ENCODE data around the gene BRD2. TPM values are rescaled to one million over a fixed set of nuclear protein-coding genes. Genes with fewer than 3 reads are reported as not detected.

The BRD2 gene
- total RNA-seq, 2 donors from 2014 or later, result 238 to 291 TPM

DNA sequence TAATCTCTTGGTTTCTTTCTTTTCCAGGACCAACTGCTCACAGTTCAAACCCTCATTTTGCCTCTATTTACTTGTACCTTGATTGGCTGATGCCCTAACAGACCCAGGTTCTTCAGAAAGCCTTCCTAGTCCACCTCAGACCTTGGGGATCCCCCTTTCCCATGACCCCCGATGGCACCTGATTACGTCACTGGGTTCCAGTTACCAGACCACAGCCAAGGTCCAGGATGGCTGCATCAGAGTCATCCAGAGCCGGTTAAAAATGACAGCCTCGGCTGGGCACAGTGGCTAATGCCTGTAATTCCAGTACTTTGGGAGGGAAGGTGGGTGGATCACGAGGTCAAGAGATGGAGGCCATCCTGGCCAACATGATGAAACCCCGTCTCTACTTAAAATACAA lies 36.5 kb downstream of the BRD2 start:
- Mint-ChIP-seq H3K9me3 (no peaks in the 10 kb centered on the region), H3K27me3 (ENCODE audit: low read depth) (peaks cover 45% of the 10 kb centered on the region), H3K4me1 (ENCODE audit: low read depth) (peaks cover 21% of the 10 kb centered on the region), H3K27ac (no peak overlapping the region), H3K4me3 (no peak overlapping the region), H3K36me3 (ENCODE audit: insufficient read depth in 2 of 2) (no peaks in the 10 kb centered on the region)
- no peak for DNase-seq
- no peak for ATAC-seq (replicated peaks in 1 of 2)

DNA sequence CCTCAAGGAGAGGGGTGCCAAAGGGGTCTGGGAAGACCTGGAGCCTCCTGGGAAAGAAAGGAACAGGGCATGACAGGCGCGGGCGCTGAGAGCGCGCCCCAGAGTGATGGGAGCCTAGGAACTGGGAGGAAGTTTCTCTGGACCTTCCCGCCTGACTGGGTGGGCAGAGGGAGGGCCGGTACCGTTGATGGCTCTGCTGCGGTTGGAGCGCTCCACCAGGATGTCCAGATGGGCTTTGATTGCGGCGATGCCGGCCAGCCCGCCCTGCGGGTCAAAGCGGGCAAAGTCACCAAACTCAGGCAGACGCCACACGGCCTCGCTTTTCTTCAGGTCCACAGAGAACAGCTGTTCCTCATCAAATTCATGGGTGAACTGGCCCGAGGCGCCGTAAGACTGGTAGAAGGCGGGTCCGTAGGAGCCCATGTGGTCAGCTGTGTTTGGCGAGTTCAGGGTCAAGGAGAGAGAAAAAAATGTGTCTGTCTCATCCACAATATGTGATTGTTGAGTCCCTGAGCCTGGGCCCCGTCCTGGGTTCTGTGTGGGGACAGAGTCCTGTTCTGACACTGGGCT lies 39.5 kb downstream of the BRD2 start:
- DNase-seq (no peak), ATAC-seq (replicated peaks in 1 of 2) (no peak)
- peak overlapping the region in 1 of 2 donors; percentile 86 for H3K4me3 Mint-ChIP-seq
- H3K36me3 Mint-ChIP-seq (ENCODE audit: insufficient read depth in 2 of 2), result no peaks in the 10 kb centered on the region
- H3K27ac Mint-ChIP-seq, result no peak overlapping the region
- H3K4me1 Mint-ChIP-seq (ENCODE audit: low read depth), result peaks cover 11% of the 10 kb centered on the region
- H3K9me3 Mint-ChIP-seq, result no peaks in the 10 kb centered on the region
- H3K27me3 Mint-ChIP-seq (ENCODE audit: low read depth), result peaks cover 18% of the 10 kb centered on the region

DNA sequence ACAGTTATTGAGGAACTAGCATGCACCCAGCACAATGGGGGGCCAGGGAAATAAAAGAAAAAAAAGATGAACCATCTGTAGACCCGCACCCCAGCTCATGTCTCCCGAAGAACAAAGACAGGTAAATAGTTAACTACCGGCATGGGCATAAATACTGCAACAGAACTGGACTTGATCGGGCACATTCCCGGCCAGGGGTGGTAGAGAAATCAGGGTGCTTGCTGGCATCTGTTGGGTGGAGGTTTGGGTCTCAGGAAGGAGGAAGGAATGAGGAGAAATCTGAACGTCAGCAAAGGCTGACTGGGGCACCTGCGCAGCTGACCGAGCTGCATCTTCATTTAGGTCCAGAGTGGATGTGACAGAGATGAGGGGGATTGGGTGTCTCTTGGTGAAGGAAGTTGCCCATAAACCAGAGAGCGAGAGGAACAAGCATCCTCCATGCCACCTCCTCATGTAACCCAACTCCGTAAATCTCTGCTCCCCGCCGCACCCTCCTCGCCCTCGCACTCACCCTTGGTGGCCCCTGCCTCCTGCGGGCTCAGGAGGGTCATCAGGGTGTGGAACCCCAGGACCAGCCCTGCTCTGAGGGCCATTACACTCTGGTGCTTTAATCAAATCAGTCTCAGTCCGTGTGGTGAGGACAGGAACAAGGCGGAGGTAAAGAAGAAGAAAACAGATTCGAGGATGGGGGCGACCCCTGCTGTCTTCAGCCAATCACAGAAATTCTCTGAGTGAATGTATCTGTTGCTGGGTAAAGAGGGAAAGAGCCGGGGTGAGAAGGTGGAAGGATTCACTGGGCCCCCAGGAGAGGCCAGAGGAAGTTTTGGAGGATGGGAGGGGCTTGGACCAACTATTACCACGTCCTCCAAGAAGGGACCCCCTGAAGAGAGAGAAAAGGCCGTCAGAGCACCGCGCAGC lies 40.8 kb downstream of the BRD2 start, which contains the start of gene HLA-DOA:
TSS of gene HLA-DOA (minus strand) at position 648 of the 918 bp plus-strand sequence.
- Mint-ChIP-seq H3K4me3 (peak within 1 kb of the TSS; percentile 77 to 86), H3K9me3 (no peaks in the 10 kb centered on the region), H3K4me1 (ENCODE audit: low read depth) (peaks cover 11% of the 10 kb centered on the region), H3K27ac (no peak within 1 kb of the TSS), H3K27me3 (ENCODE audit: low read depth) (peaks cover 9% of the 10 kb centered on the region), H3K36me3 (ENCODE audit: insufficient read depth in 2 of 2) (no peaks in the 10 kb centered on the region)
- DNase-seq, result peak; percentile 46 to 55
- peak; percentile 95 to 96 for ATAC-seq (replicated peaks in 1 of 2)

GRCh38 chr6:33010356-33010755 lies 42.0 kb downstream of the BRD2 start:
- Mint-ChIP-seq H3K4me1 (ENCODE audit: low read depth) (peaks cover 16% of the 10 kb centered on the region), H3K4me3 (no peak overlapping the region), H3K27ac (no peak overlapping the region), H3K36me3 (ENCODE audit: insufficient read depth in 2 of 2) (no peaks in the 10 kb centered on the region), H3K27me3 (ENCODE audit: low read depth) (peaks cover 9% of the 10 kb centered on the region), H3K9me3 (no peaks in the 10 kb centered on the region)
- ATAC-seq (replicated peaks in 1 of 2) (no peak), DNase-seq (no peak)

- Mint-ChIP-seq H3K9me3 (no peaks in the 10 kb centered on the region), H3K36me3 (ENCODE audit: insufficient read depth in 2 of 2) (no peaks in the 10 kb centered on the region), H3K4me3 (no peak overlapping the region), H3K4me1 (ENCODE audit: low read depth) (peaks cover 25% of the 10 kb centered on the region), H3K27ac (no peak overlapping the region), H3K27me3 (ENCODE audit: low read depth) (peaks cover 12% of the 10 kb centered on the region)
- no peak for DNase-seq
- ATAC-seq (replicated peaks in 1 of 2), result no peak
Measured at GRCh38 chr6:33013608-33014007, 45.2 kb downstream of the BRD2 start.

GRCh38 chr6:33014841-33015634 lies 46.6 kb downstream of the BRD2 start:
- Mint-ChIP-seq H3K9me3 (no peaks in the 10 kb centered on the region), H3K27me3 (ENCODE audit: low read depth) (peaks cover 8% of the 10 kb centered on the region), H3K27ac (no peak overlapping the region), H3K4me3 (no peak overlapping the region), H3K4me1 (ENCODE audit: low read depth) (peaks cover 26% of the 10 kb centered on the region), H3K36me3 (ENCODE audit: insufficient read depth in 2 of 2) (no peaks in the 10 kb centered on the region)
- DNase-seq, result peak; percentile 52 to 74
- peak; percentile 70 to 73 for ATAC-seq (replicated peaks in 1 of 2)

GRCh38 chr6:33015798-33016197 lies 47.4 kb downstream of the BRD2 start:
- Mint-ChIP-seq H3K9me3 (no peaks in the 10 kb centered on the region), H3K36me3 (ENCODE audit: insufficient read depth in 2 of 2) (no peaks in the 10 kb centered on the region), H3K27me3 (ENCODE audit: low read depth) (peaks cover 8% of the 10 kb centered on the region), H3K4me3 (no peak overlapping the region), H3K4me1 (ENCODE audit: low read depth) (peaks cover 26% of the 10 kb centered on the region), H3K27ac (no peak overlapping the region)
- ATAC-seq (replicated peaks in 1 of 2) (no peak), DNase-seq (no peak)

DNA sequence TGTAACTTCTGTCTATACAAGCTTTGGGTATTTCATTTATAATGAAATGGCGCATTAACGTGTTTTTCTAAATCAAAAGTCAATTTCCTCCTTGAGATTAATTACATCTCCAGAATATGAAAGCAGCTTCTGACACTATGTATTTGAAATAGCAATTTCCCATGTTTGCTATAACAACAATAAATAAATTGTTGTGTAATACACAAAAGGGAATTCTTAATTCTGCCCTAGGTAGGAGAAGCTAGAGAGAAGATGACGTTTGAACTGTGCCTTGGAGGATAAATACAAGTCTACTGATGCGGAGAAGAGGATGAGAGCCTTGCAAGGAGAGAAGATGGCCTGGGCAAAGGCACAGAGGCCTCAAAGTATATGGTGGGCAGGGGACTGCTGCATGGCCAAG lies 48.6 kb downstream of the BRD2 start:
- Mint-ChIP-seq H3K36me3 (ENCODE audit: insufficient read depth in 2 of 2) (no peaks in the 10 kb centered on the region), H3K4me3 (no peak overlapping the region), H3K9me3 (no peaks in the 10 kb centered on the region), H3K27me3 (ENCODE audit: low read depth) (peaks cover 8% of the 10 kb centered on the region), H3K27ac (no peak overlapping the region), H3K4me1 (ENCODE audit: low read depth) (peaks cover 26% of the 10 kb centered on the region)
- DNase-seq (no peak), ATAC-seq (replicated peaks in 1 of 2) (no peak)

GRCh38 chr6:33017694-33018353 lies 49.4 kb downstream of the BRD2 start:
- no peaks in the 10 kb centered on the region for H3K36me3 Mint-ChIP-seq (ENCODE audit: insufficient read depth in 2 of 2)
- no peaks in the 10 kb centered on the region for H3K9me3 Mint-ChIP-seq

GRCh38 chr6:33018418-33018817 lies 50.0 kb downstream of the BRD2 start:
- H3K4me1 Mint-ChIP-seq (ENCODE audit: low read depth), result peaks cover 26% of the 10 kb centered on the region
- peak overlapping the region in 1 of 2 donors; percentile 83 for H3K4me3 Mint-ChIP-seq

More at GRCh38 chr6:33017694-33018353, 49.4 kb downstream of the BRD2 start:
- peak overlapping the region; percentile 47 for H3K27ac Mint-ChIP-seq
- peaks cover 8% of the 10 kb centered on the region for H3K27me3 Mint-ChIP-seq (ENCODE audit: low read depth)
- peak overlapping the region in 1 of 2 donors; percentile 83 for H3K4me3 Mint-ChIP-seq
- DNase-seq, result no peak
- no peak for ATAC-seq (replicated peaks in 1 of 2)
- H3K4me1 Mint-ChIP-seq (ENCODE audit: low read depth), result peaks cover 26% of the 10 kb centered on the region

GRCh38 chr6:33018904-33019303 lies 50.5 kb downstream of the BRD2 start:
- Mint-ChIP-seq H3K9me3 (no peaks in the 10 kb centered on the region), H3K27ac (peak overlapping the region; percentile 75), H3K36me3 (ENCODE audit: insufficient read depth in 2 of 2) (no peaks in the 10 kb centered on the region), H3K4me1 (ENCODE audit: low read depth) (peaks cover 26% of the 10 kb centered on the region), H3K4me3 (peak overlapping the region; percentile 68 to 83), H3K27me3 (ENCODE audit: low read depth) (peaks cover 8% of the 10 kb centered on the region)
- DNase-seq, result peak; percentile 37 to 50
- peak; percentile 60 to 80 for ATAC-seq (replicated peaks in 1 of 2)

More at GRCh38 chr6:33018418-33018817, 50.0 kb downstream of the BRD2 start:
- ATAC-seq (replicated peaks in 1 of 2) (no peak), DNase-seq (no peak)
- peaks cover 8% of the 10 kb centered on the region for H3K27me3 Mint-ChIP-seq (ENCODE audit: low read depth)
- H3K9me3 Mint-ChIP-seq, result no peaks in the 10 kb centered on the region
- H3K27ac Mint-ChIP-seq, result peak overlapping the region; percentile 47
- H3K36me3 Mint-ChIP-seq (ENCODE audit: insufficient read depth in 2 of 2), result no peaks in the 10 kb centered on the region

DNA sequence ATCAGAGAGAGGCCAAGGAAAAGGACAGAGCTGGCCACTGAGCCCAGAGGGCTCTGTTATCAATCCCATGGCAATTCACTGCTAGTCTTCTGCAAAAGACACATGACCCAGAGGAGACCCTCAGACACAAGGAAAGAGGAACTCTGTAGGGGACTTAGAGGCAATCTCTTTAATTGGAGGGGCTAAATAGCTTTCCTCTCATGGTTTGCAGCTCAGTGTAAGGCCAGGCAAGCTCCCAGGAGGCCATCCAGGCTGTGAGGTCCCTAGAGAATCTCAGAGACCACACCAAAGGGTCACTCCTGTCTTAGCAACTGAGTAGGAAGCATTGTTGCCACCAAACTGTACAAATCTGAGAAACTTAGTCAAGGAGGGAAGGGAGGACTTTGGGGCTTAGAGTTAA lies 51.0 kb downstream of the BRD2 start:
- no peaks in the 10 kb centered on the region for H3K9me3 Mint-ChIP-seq
- peak overlapping the region; percentile 75 for H3K27ac Mint-ChIP-seq
- H3K4me3 Mint-ChIP-seq, result peak overlapping the region; percentile 68 to 83
- H3K27me3 Mint-ChIP-seq (ENCODE audit: low read depth), result peaks cover 8% of the 10 kb centered on the region
- ATAC-seq (replicated peaks in 1 of 2) (peak in 1 of 2 donors; percentile 8), DNase-seq (no peak)
- peaks cover 26% of the 10 kb centered on the region for H3K4me1 Mint-ChIP-seq (ENCODE audit: low read depth)
- H3K36me3 Mint-ChIP-seq (ENCODE audit: insufficient read depth in 2 of 2), result no peaks in the 10 kb centered on the region
